Measurements from ENCODE around the gene VASN.

VASN gene

GRCh38 chr16:4404967-4405696, 33.5 kb downstream of the VASN start:
- DNase-seq: no peak

GRCh38 chr16:4407543-4408322, 36.1 kb downstream of the VASN start:
- no peak for DNase-seq

GRCh38 chr16:4408323-4408690, 36.7 kb downstream of the VASN start:
- no peak for DNase-seq

GRCh38 chr16:4409081-4409932, 37.7 kb downstream of the VASN start:
- no peak for DNase-seq

GRCh38 chr16:4410335-4411075, 38.9 kb downstream of the VASN start:
- DNase-seq: no peak

GRCh38 chr16:4411684-4412083, 40.0 kb downstream of the VASN start:
- no peak for DNase-seq

GRCh38 chr16:4412159-4412558, 40.5 kb downstream of the VASN start:
- DNase-seq: no peak

GRCh38 chr16:4412854-4413253, 41.2 kb downstream of the VASN start:
- DNase-seq: no peak

- DNase-seq: no peak
Measured at GRCh38 chr16:4414187-4414917, 42.7 kb downstream of the VASN start.

- peak; percentile 90 for DNase-seq
Measured at GRCh38 chr16:4415538-4416199, 44.0 kb downstream of the VASN start.

- DNase-seq: peak; percentile 94
Measured at GRCh38 chr16:4416200-4417032, 44.8 kb downstream of the VASN start, which contains the start of gene CORO7. Gene CORO7, minus strand, starts transcription at chr16:4416596. Its CDS starts 78 bp downstream, at chr16:4416518.

GRCh38 chr16:4419402-4419959, 47.8 kb downstream of the VASN start:
- peak; percentile 4 for DNase-seq

GRCh38 chr16:4420505-4421105, 49.0 kb downstream of the VASN start:
- peak; percentile 27 for DNase-seq

GRCh38 chr16:4425378-4426020, 53.9 kb downstream of the VASN start, which contains the start of gene DNAJA3:
Gene DNAJA3, plus strand, starts transcription at chr16:4425868. Its CDS starts 14 bp downstream, at chr16:4425882.
- DNase-seq: peak; percentile 98

- DNase-seq: peak; percentile 64
Measured at GRCh38 chr16:4426021-4426684, 54.5 kb downstream of the VASN start.

GRCh38 chr16:4426722-4427372, 55.2 kb downstream of the VASN start:
- DNase-seq: no peak

GRCh38 chr16:4428500-4428899, 56.9 kb downstream of the VASN start:
- DNase-seq: no peak

GRCh38 chr16:4431023-4431422, 59.4 kb downstream of the VASN start:
- DNase-seq: no peak
